IMR-90 (cell line): ENCODE data around the gene NFATC1. TPM values are rescaled to one million over a fixed set of nuclear protein-coding genes. Genes with fewer than 3 reads are reported as not detected.

Experiments
- ATAC-seq: fragments of 200-7000 bp; cut with Tn5 transposase; 2 replicates; pipeline ENCODE4 v1.9.1; 2020; ENCODE audit warnings: low read depth, mild to moderate bottlenecking, moderate library complexity
- BruUV-seq: library from RNA; stranded (reverse); fragments of 400-500 nt; replicated peaks from 2 replicates; lab custom pipeline; 2021; lab: Mats Ljungman, UMichigan
- CTCF ChIA-PET: fragments of 300-600 bp; formaldehyde crosslinking; extraction: SDS; loops from one replicate; lab custom pipeline; 2021; ENCODE audit warnings: antibody characterized with exemption; lab: Yijun Ruan, JAX
- POLR2A ChIA-PET: fragments of 300-600 bp; sonication (Branson Sonifier 250); formaldehyde crosslinking; loops from one replicate; lab custom pipeline; 2022; ENCODE audit warnings: antibody characterized with exemption; ENCODE audit not compliant: unreplicated experiment; lab: Charles Lee
- DNase-seq: peaks from one replicate; pipeline ENCODE4 v3.0.0; 2013
- H2AFZ ChIP-seq: replicated peaks from 2 replicates; pipeline ENCODE3; 2013; ENCODE audit warnings: low read length, mild to moderate bottlenecking; ENCODE audit not compliant: poor library complexity
- H2AK5ac ChIP-seq: 2 replicates; pipeline ENCODE4 v1.6.1; 2013; ENCODE audit warnings: low read depth, low read length, inconsistent platforms
- H2AK9ac ChIP-seq: replicated peaks from 2 replicates; pipeline ENCODE3; 2013; ENCODE audit warnings: mild to moderate bottlenecking, low read depth, low read length, moderate library complexity; ENCODE audit not compliant: poor library complexity
- H2BK120ac ChIP-seq: 2 replicates; pipeline ENCODE4 v1.6.1; 2013; ENCODE audit warnings: low read depth, low read length, inconsistent platforms
- H2BK15ac ChIP-seq: 3 replicates; pipeline ENCODE4 v1.6.1; 2013; ENCODE audit warnings: low read depth, low read length, inconsistent platforms
- H2BK20ac ChIP-seq: 2 replicates; pipeline ENCODE4 v1.6.1; 2013; ENCODE audit warnings: low read depth, mild to moderate bottlenecking, inconsistent platforms, low read length, moderate library complexity
- H2BK5ac ChIP-seq: 2 replicates; pipeline ENCODE4 v1.6.1; 2013; ENCODE audit warnings: mild to moderate bottlenecking, low read depth, low read length, inconsistent platforms; ENCODE audit not compliant: poor library complexity, severe bottlenecking
- H3K14ac ChIP-seq: replicated peaks from 2 replicates; pipeline ENCODE4 v1.6.1; 2013; ENCODE audit warnings: low read depth, low read length, inconsistent platforms
- H3K18ac ChIP-seq: 2 replicates; pipeline ENCODE4 v1.6.1; 2013; ENCODE audit warnings: low read depth, low read length, control low read depth
- H3K23ac ChIP-seq: 2 replicates; pipeline ENCODE4 v1.6.1; 2013; ENCODE audit warnings: low read depth, low read length, inconsistent platforms
- H3K27ac ChIP-seq: 2 replicates; pipeline ENCODE4 v1.5.1; 2013; ENCODE audit warnings: mild to moderate bottlenecking, control low read depth, low read length; ENCODE audit not compliant: insufficient read depth
- H3K27me3 ChIP-seq: 2 replicates; pipeline ENCODE4 v1.6.1; 2013; ENCODE audit warnings: low read length; ENCODE audit not compliant: control insufficient read depth, insufficient read depth
- H3K36me3 ChIP-seq: 2 replicates; pipeline ENCODE4 v1.6.1; 2013; ENCODE audit warnings: low read length, mixed read lengths; ENCODE audit not compliant: control insufficient read depth, insufficient read depth
- H3K4ac ChIP-seq: 2 replicates; pipeline ENCODE4 v1.6.1; 2013; ENCODE audit warnings: low read depth, low read length, inconsistent platforms
- H3K4me1 ChIP-seq: 2 replicates; pipeline ENCODE4 v1.6.1; 2013; ENCODE audit warnings: low read length, mixed read lengths; ENCODE audit not compliant: control insufficient read depth, insufficient read depth
- H3K4me2 ChIP-seq: 2 replicates; pipeline ENCODE4 v1.6.1; 2013; ENCODE audit warnings: low read depth, mild to moderate bottlenecking, control low read depth, low read length, moderate library complexity
- H3K4me3 ChIP-seq: 2 replicates; pipeline ENCODE4 v1.5.1; 2013; ENCODE audit warnings: low read depth, mild to moderate bottlenecking, control low read depth, low read length, moderate library complexity; ENCODE audit not compliant: insufficient read depth
- H3K56ac ChIP-seq: 2 replicates; pipeline ENCODE4 v1.6.1; 2013; ENCODE audit warnings: low read length, inconsistent platforms; ENCODE audit not compliant: insufficient read depth; ENCODE audit errors: extremely low read depth
- H3K79me1 ChIP-seq, 2 experiments: 2 replicates each; pipeline ENCODE4 v1.6.1; 2013; ENCODE audit warnings: low read length in 2 of 2, inconsistent platforms in 1 of 2, low read depth in 1 of 2
- H3K9ac ChIP-seq: 2 replicates; pipeline ENCODE4 v1.6.1; 2013; ENCODE audit warnings: low read depth, low read length, control low read depth
- H3K9me1 ChIP-seq: 2 replicates; pipeline ENCODE4 v1.6.1; 2013; ENCODE audit warnings: low read length, inconsistent platforms; ENCODE audit not compliant: insufficient read depth
- H3K9me3 ChIP-seq: 2 replicates; pipeline ENCODE4 v1.6.1; 2013; ENCODE audit warnings: low read length; ENCODE audit not compliant: control insufficient read depth, insufficient read depth
- H4K20me1 ChIP-seq: 2 replicates; pipeline ENCODE4 v1.6.1; 2013; ENCODE audit warnings: low read length, inconsistent platforms; ENCODE audit not compliant: insufficient read depth
- H4K5ac ChIP-seq: 2 replicates; pipeline ENCODE4 v1.6.1; 2013; ENCODE audit warnings: mild to moderate bottlenecking, low read depth, low read length, control low read depth
- H4K8ac ChIP-seq, 2 experiments: 2 replicates each; pipeline ENCODE4 v1.6.1; 2013; ENCODE audit warnings: low read depth in 2 of 2, low read length in 2 of 2, control low read depth in 1 of 2, inconsistent platforms in 1 of 2
- H4K91ac ChIP-seq: 2 replicates; pipeline ENCODE4 v1.6.1; 2013; ENCODE audit warnings: low read depth, low read length, inconsistent platforms; ENCODE audit not compliant: insufficient read depth
- BHLHE40 ChIP-seq: fragments of 150-350 bp; IDR thresholded peaks from 2 replicates; pipeline ENCODE4 v1.6.1; 2016; ENCODE audit warnings: mild to moderate bottlenecking, low read depth, low read length
- CEBPB ChIP-seq: IDR thresholded peaks from 2 replicates; pipeline ENCODE4 v1.6.1; 2012; ENCODE audit warnings: low read depth, low read length, improper control_type of control experiment
- CHD1 ChIP-seq: IDR thresholded peaks from 2 replicates; pipeline ENCODE4 v1.6.1; 2012; ENCODE audit warnings: low read depth, low read length, improper control_type of control experiment
- CTCF ChIP-seq: conservative IDR thresholded peaks from 2 replicates; pipeline ENCODE4 v1.5.1; 2012; ENCODE audit warnings: mild to moderate bottlenecking, low read depth, low read length, improper control_type of control experiment
- ELK1 ChIP-seq: fragments of 150-350 bp; IDR thresholded peaks from 2 replicates; pipeline ENCODE4 v1.6.1; 2016; ENCODE audit warnings: low read depth, mild to moderate bottlenecking, low read length, moderate library complexity, borderline replicate concordance
- FOS ChIP-seq: fragments of 150-350 bp; IDR thresholded peaks from 2 replicates; pipeline ENCODE4 v1.6.1; 2016; ENCODE audit warnings: low read depth, low read length
- MAFK ChIP-seq: IDR thresholded peaks from 2 replicates; pipeline ENCODE4 v1.6.1; 2012; ENCODE audit warnings: low read depth, low read length, improper control_type of control experiment
- MAZ ChIP-seq: IDR thresholded peaks from 2 replicates; pipeline ENCODE4 v1.6.1; 2012; ENCODE audit warnings: low read depth, mild to moderate bottlenecking, low read length, improper control_type of control experiment, moderate library complexity, borderline replicate concordance
- MXI1 ChIP-seq: IDR thresholded peaks from 2 replicates; pipeline ENCODE4 v1.6.1; 2012; ENCODE audit warnings: low read depth, mild to moderate bottlenecking, low read length, moderate library complexity, borderline replicate concordance
- NFE2L2 ChIP-seq: fragments of 150-350 bp; IDR thresholded peaks from 2 replicates; pipeline ENCODE4 v1.6.1; 2016; ENCODE audit warnings: low read depth, mild to moderate bottlenecking, low read length
- POLR2A ChIP-seq: IDR thresholded peaks from 2 replicates; pipeline ENCODE4 v1.6.1; 2012; ENCODE audit warnings: mild to moderate bottlenecking, low read depth, low read length
- RAD21 ChIP-seq: IDR thresholded peaks from 2 replicates; pipeline ENCODE4 v1.6.1; 2012; ENCODE audit warnings: low read length, improper control_type of control experiment
- RCOR1 ChIP-seq: IDR thresholded peaks from 2 replicates; pipeline ENCODE4 v1.6.1; 2012; ENCODE audit warnings: mild to moderate bottlenecking, low read length, improper control_type of control experiment; ENCODE audit not compliant: insufficient replicate concordance
- RFX5 ChIP-seq: IDR thresholded peaks from 2 replicates; pipeline ENCODE4 v1.8.0; 2012; ENCODE audit warnings: low read depth, mild to moderate bottlenecking, low read length, moderate library complexity
- SMC3 ChIP-seq: fragments of 150-350 bp; IDR thresholded peaks from 2 replicates; pipeline ENCODE4 v1.6.1; 2016; ENCODE audit warnings: low read depth, mild to moderate bottlenecking, antibody characterized with exemption, low read length, moderate library complexity
- USF2 ChIP-seq: fragments of 150-350 bp; IDR thresholded peaks from 2 replicates; pipeline ENCODE4 v1.6.1; 2017; ENCODE audit warnings: mild to moderate bottlenecking, antibody characterized with exemption, low read length, low read depth
- whole genome bisulfite sequencing, 2 experiments: methylation state at CpG; one replicate each; pipeline versions ENCODE4 v1.1.5 to v1.1.7; 2013; ENCODE audit warnings: missing lambda C conversion rate in 2 of 2; ENCODE audit not compliant: insufficient read length in 1 of 2; ENCODE audit errors: extremely low coverage in 2 of 2; 5-methylcytosine and 5-hydroxymethylcytosine counted together
- dilution Hi-C: fragments of 300-500 bp; cut with HindIII; formaldehyde crosslinking; loops from one replicate; pipeline ENCODE4 v1.14.3; 2018; ENCODE audit warnings: low sequenced_read_pairs; ENCODE audit not compliant: unreplicated experiment
- in situ Hi-C: fragments of 300-500 bp; cut with MboI; formaldehyde crosslinking; loops from 3 replicates; pipeline ENCODE4 v1.14.3; 2019; ENCODE audit warnings: low sequenced_read_pairs, inconsistent platforms, mixed read lengths
- intact Hi-C: fragments of 100-400 bp; cut with micrococcal nuclease; formaldehyde crosslinking; loops from 2 replicates; pipeline ENCODE4 v1.10.0; 2022
- polyA plus RNA-seq, 3 experiments: library from polyadenylated mRNA; depleted of rRNA; stranded (reverse); fragments of >200 nt; gene quantifications; 2 replicates each; pipeline ENCODE4 v1.2.3, GENCODE V29; 2012; ENCODE audit warnings: low replicate concordance in 1 of 3
- total RNA-seq: library from RNA; depleted of rRNA; stranded (reverse); fragments of >200 nt; gene quantifications from 2 replicates; pipeline ENCODE4 v1.2.3, GENCODE V29; 2012

Gene NFATC1
- total and polyA plus RNA-seq, 2 of the 4 experiments (the other 2 are of a cell fraction): 0.36 to 1.8 TPM

DNA sequence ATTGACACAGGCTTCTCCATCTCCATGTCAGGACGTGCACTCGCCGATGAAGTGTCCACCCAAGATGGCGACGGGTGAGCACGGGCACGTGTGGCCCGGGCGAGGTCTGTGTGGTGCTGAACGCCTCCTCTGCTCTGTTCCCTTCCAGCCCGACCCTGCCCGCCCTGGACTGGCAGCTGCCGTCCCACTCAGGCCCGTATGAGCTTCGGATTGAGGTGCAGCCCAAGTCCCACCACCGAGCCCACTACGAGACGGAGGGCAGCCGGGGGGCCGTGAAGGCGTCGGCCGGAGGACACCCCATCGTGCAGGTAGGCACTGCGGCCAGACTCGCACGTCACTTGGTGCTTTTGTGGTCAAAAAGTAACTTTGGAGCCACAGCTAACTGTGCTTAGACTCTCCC is 37.7 kb downstream of the NFATC1 start:
- no peak overlapping the region for H2AK5ac ChIP-seq
- H2BK15ac ChIP-seq: no peak overlapping the region
- H2AK9ac ChIP-seq: no peak overlapping the region
- no peak overlapping the region for H3K23ac ChIP-seq
- TF ChIP-seq RFX5: no peak
- no peak for TF ChIP-seq NFE2L2
- no peak for TF ChIP-seq CHD1
- TF ChIP-seq USF2: no peak
- no peak for TF ChIP-seq MAFK
- no peak for TF ChIP-seq POLR2A
- TF ChIP-seq CEBPB: no peak
- TF ChIP-seq FOS: no peak
- TF ChIP-seq SMC3: no peak
- TF ChIP-seq ELK1: no peak
- TF ChIP-seq MXI1: no peak
- no peak for TF ChIP-seq RCOR1
- no peak for TF ChIP-seq MAZ
- no peak for TF ChIP-seq RAD21
- TF ChIP-seq BHLHE40: no peak
- no peak for TF ChIP-seq CTCF
- H4K91ac ChIP-seq: no peak overlapping the region
- DNase-seq (no peak), ATAC-seq (no peak)
- H3K56ac ChIP-seq: no peak overlapping the region
- no peaks in the 10 kb centered on the region for H4K20me1 ChIP-seq
- H3K14ac ChIP-seq: no peak overlapping the region
- no peak overlapping the region for H4K8ac ChIP-seq
- intact Hi-C loops: no loop called here
- no peak overlapping the region for H3K4me2 ChIP-seq
- no peak overlapping the region for H2BK120ac ChIP-seq
- H3K79me1 ChIP-seq: no peaks in the 10 kb centered on the region
- ChIA-PET POLR2A (no interaction called here), CTCF (no interaction called here)
- H3K27ac ChIP-seq: no peak overlapping the region
- H3K9ac ChIP-seq: no peak overlapping the region
- 95% methylated on average over 19 of the region's 27 CpGs; no CpG with 5 or more reads in 1 of the 2 experiments for WGBS, 2 experiments
- no peak overlapping the region for H2AFZ ChIP-seq
- H2BK5ac ChIP-seq: no peak overlapping the region
- H3K27me3 ChIP-seq: no peaks in the 10 kb centered on the region
- H3K18ac ChIP-seq: no peak overlapping the region
- no peak overlapping the region for H4K5ac ChIP-seq
- H2BK20ac ChIP-seq: no peak overlapping the region
- H3K9me3 ChIP-seq: no peaks in the 10 kb centered on the region
- H3K4me3 ChIP-seq: no peak overlapping the region
- no peaks in the 10 kb centered on the region for H3K9me1 ChIP-seq
- dilution Hi-C loops: no loop called here
- no peak overlapping the region for H3K4ac ChIP-seq
- in situ Hi-C loops: no loop called here
- BruUV-seq: no TSS peak
- H3K36me3 ChIP-seq: no peaks in the 10 kb centered on the region; the same call in 1 of the 2 replicates
- H3K4me1 ChIP-seq: no peaks in the 10 kb centered on the region
